Uterus (tissue), 4 donors: ENCODE results near the gene FBLN2. TPM values are rescaled to one million over a fixed set of nuclear protein-coding genes. Genes with fewer than 3 reads are reported as not detected.

Experiments used
- DNase-seq, 2 donors: peaks; one replicate each; pipeline ENCODE4 v3.0.0-alpha.2; 2019 to 2020
- H3K27ac ChIP-seq, 2 donors: fragments of 200-600 bp; sonication (generic); 1 replicate in 1 of 2; 2 replicates in 1 of 2; pipeline ENCODE4 v1.5.1; 2016 to 2018
- H3K27me3 ChIP-seq, 2 donors: fragments of 200-600 bp; sonication (generic); one replicate each; pipeline ENCODE4 v1.5.1; 2018 to 2019; ENCODE audit warnings: control low read depth in 1 of 2
- H3K36me3 ChIP-seq, 2 donors: fragments of 200-600 bp; sonication (generic); one replicate each; pipeline ENCODE4 v1.5.1; 2019; ENCODE audit warnings: control low read depth in 1 of 2
- H3K4me1 ChIP-seq, 2 donors: fragments of 200-600 bp; sonication (generic); one replicate each; pipeline ENCODE4 v1.5.1; 2018 to 2019; ENCODE audit warnings: control low read depth in 1 of 2
- H3K4me3 ChIP-seq, 2 donors: fragments of 200-600 bp; sonication (generic); 1 replicate in 1 of 2; 2 replicates in 1 of 2; pipeline ENCODE4 v1.5.1; 2018 to 2019; ENCODE audit warnings: mild to moderate bottlenecking in 1 of 2
- H3K9me3 ChIP-seq, 2 donors: fragments of 200-600 bp; sonication (generic); one replicate each; pipeline ENCODE4 v1.5.1; 2019; ENCODE audit warnings: control low read depth in 1 of 2
- POLR2A ChIP-seq, 2 donors: fragments of 450-650 bp; IDR thresholded peaks; one replicate each; pipeline ENCODE4 v1.6.1; 2016; ENCODE audit warnings: antibody characterized with exemption in 2 of 2, mild to moderate bottlenecking in 1 of 2, moderate library complexity in 1 of 2
- intact Hi-C: fragments of 100-400 bp; cut with DNase I; formaldehyde crosslinking; loops from one replicate; pipeline ENCODE4 v1.15.1; 2023; ENCODE audit warnings: low total_unique reads
- total RNA-seq, 4 donors: library from RNA; depleted of rRNA in 3 of 4; stranded (reverse); fragments of >200 nt in 3 of 4; gene quantifications; one replicate each; pipeline versions ENCODE4 v1.1.0 to v1.2.4, GENCODE V29; 2014 to 2023
- TF ChIP-seq, protein P1 (sequence below), 4 experiments: fragments of 200-600 bp in 2 of 4; fragments of 450-650 bp in 2 of 4; sonication (generic) in 2 of 4; IDR thresholded peaks; one replicate each; pipeline ENCODE4 v1.5.1; 2016 to 2019; ENCODE audit warnings: antibody characterized with exemption in 4 of 4, mild to moderate bottlenecking in 2 of 4, moderate library complexity in 1 of 4
- donor health status: DM: yes; HTN: yes; CAD: no.

FBLN2 gene
- total RNA-seq, 4 donors from 2014 or later = 39.2 to 217 (median 48.6) TPM

DNA sequence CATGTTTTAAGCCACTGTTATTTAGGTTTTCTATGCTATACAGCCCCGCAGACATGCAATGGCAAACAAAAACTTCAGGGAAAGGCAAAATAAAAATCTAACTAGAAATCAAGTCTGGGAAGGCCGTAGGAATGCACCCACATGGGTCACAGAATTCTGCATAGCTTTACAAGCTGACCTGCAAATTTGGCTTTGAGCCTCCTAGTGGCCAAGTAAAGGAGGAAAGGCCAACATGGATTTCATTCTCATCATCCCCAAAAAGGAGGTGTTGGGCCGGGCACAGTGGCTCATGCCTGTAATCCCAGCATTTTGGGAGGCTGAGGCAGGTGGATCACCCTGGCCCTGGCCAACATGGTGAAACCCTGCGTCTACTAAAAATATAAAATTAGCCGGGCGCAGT is 124.3 kb downstream of the FBLN2 start:
- H3K27me3 ChIP-seq = no peaks in the 10 kb centered on the region

DNA sequence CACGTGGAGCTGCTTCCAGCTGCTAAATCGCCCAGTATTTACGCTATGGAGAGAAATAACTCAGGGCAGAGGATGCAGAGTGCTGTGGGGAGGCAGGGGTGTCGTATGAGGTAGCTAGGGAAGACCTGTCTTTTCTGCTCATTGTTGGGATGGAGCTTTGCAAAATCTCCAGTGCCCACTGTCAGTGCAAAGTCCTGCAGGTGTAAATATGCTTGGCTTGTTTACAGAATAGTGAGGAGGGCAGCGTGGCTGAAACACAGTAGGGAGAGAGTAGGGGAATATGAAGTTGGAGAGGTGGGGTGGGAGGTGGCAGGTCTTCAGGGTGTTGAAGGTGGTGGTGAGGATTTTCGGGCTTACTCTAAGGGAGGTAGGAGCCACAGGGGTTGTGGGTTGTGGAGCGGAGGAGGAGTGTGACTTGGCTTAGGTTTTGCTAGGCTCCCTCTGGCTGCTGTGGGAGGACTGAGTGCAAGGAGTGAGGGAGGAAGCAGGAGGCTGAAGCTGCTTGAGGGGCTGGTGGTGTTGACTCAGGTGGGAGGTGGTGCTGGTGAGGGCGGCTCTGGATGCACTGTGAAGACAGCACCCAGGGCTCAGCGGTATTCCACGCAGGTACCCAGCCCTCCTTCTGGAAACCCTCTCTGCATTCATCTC is 125.7 kb downstream of the FBLN2 start:
- no peak for DNase-seq

More for the DNA sequence above, 124.3 kb downstream of the FBLN2 start:
- H3K36me3 ChIP-seq = no peaks in the 10 kb centered on the region
- H3K4me1 ChIP-seq = no peaks in the 10 kb centered on the region
- TF ChIP-seq, protein P1, sequence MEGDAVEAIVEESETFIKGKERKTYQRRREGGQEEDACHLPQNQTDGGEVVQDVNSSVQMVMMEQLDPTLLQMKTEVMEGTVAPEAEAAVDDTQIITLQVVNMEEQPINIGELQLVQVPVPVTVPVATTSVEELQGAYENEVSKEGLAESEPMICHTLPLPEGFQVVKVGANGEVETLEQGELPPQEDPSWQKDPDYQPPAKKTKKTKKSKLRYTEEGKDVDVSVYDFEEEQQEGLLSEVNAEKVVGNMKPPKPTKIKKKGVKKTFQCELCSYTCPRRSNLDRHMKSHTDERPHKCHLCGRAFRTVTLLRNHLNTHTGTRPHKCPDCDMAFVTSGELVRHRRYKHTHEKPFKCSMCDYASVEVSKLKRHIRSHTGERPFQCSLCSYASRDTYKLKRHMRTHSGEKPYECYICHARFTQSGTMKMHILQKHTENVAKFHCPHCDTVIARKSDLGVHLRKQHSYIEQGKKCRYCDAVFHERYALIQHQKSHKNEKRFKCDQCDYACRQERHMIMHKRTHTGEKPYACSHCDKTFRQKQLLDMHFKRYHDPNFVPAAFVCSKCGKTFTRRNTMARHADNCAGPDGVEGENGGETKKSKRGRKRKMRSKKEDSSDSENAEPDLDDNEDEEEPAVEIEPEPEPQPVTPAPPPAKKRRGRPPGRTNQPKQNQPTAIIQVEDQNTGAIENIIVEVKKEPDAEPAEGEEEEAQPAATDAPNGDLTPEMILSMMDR (IDR thresholded peaks at IDR 0.05) = no peak
- TF ChIP-seq POLR2A (IDR thresholded peaks at IDR 0.05) = no peak
- H3K9me3 ChIP-seq = no peaks in the 10 kb centered on the region
- no peak for DNase-seq
- intact Hi-C loops = loop anchor here (5.0 kb wide), 1 partner anchor 584 kb away; no protein-coding TSS in a partner anchor
- no peak overlapping the region for H3K4me3 ChIP-seq
- no peak overlapping the region for H3K27ac ChIP-seq

DNA sequence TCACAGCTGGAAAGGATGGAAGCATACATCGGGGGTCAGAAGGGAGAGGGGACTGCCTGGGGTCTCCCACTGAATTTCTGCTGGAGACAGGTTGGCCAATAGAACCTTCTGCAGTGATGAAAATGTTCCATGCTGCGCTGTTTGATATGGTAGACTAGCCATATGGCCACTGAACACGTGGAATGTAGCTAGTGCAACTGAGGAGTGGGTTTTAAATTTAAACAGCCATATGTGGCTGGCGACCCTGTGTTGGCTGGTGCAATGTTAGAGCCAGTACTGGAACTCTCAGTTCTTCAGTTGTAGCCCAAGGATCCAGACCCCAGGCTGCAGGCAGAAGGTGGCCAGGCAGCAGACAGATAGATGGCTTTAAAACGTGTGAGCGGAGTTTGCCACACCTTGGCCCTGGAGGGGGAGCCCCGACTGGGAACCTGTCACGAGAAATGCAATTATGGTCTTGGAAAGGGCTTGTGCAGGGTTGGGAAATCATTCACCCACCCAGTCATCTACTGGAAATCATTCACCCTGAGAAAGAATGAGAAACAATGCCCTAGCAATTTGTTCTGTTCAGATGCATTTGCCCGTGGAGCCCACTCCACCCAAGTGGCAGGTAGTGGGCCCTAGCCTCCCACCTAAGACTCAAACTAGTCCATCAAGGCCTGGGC is 127.6 kb downstream of the FBLN2 start:
- Histone ChIP-seq H3K36me3 (no peaks in the 10 kb centered on the region), H3K4me1 (no peaks in the 10 kb centered on the region), H3K27ac (no peak overlapping the region), H3K27me3 (no peaks in the 10 kb centered on the region), H3K9me3 (no peaks in the 10 kb centered on the region), H3K4me3 (no peak overlapping the region)
- intact Hi-C loops = no loop called here
- no peak for TF ChIP-seq POLR2A (IDR thresholded peaks at IDR 0.05)
- TF ChIP-seq, protein P1 (IDR thresholded peaks at IDR 0.05) = no peak
- DNase-seq = no peak

More for the DNA sequence above, 125.7 kb downstream of the FBLN2 start:
- Histone ChIP-seq H3K9me3 (no peaks in the 10 kb centered on the region), H3K27me3 (no peaks in the 10 kb centered on the region), H3K4me3 (no peak overlapping the region), H3K36me3 (no peaks in the 10 kb centered on the region), H3K4me1 (no peaks in the 10 kb centered on the region), H3K27ac (no peak overlapping the region)
- TF ChIP-seq, protein P1 (IDR thresholded peaks at IDR 0.05) = no peak
- no peak for TF ChIP-seq POLR2A (IDR thresholded peaks at IDR 0.05)
- intact Hi-C loops = loop anchor here (5.0 kb wide), 1 partner anchor 583 kb away; no protein-coding TSS in a partner anchor

DNA sequence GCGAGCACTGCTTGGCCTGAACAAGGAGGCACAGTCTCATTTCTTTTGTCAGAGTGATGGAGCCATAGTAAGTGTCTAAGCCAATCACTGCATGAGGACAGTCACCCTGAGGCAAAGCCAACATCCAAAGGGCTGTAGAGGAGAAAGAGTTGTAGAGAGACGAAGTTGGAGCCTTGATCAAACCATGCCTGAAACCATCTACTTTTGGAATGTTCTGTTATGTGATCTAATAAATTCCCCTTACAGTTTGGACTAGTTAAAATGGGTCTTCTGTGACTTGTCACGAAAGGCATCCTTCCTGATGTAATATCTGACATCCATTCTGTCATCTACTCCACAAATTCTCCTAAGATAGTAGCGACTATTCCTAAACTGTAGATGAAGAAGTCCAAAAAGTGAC is 128.3 kb downstream of the FBLN2 start:
- DNase-seq = no peak
- intact Hi-C loops = no loop called here
- H3K9me3 ChIP-seq = no peaks in the 10 kb centered on the region
- H3K36me3 ChIP-seq = no peaks in the 10 kb centered on the region
- no peaks in the 10 kb centered on the region for H3K27me3 ChIP-seq
- no peaks in the 10 kb centered on the region for H3K4me1 ChIP-seq
- no peak overlapping the region for H3K27ac ChIP-seq
- no peak overlapping the region for H3K4me3 ChIP-seq
- TF ChIP-seq, protein P1 (IDR thresholded peaks at IDR 0.05) = no peak
- no peak for TF ChIP-seq POLR2A (IDR thresholded peaks at IDR 0.05)

DNA sequence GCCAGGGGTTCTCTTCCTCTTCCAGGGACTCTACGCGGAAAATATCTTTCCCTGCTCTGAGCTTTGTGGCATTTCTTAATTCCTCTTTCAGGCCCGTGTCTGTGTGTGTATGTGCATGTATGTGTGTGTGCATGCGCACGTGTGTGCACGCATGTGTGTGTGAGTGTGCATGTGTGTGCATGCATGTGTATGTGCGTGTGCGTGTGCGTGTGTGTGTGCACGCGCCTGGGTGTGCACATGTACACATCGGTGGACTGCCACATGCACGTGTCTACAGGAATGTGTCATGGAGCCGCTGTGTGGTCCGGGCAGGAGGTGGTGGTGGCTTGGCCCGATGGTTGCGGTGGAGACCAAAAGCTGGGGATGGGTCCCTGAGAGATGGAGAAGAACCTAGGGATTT is 133.0 kb downstream of the FBLN2 start:
- no peaks in the 10 kb centered on the region for H3K36me3 ChIP-seq
- DNase-seq = no peak
- H3K27ac ChIP-seq = no peak overlapping the region
- H3K4me1 ChIP-seq = no peaks in the 10 kb centered on the region
- H3K4me3 ChIP-seq = no peak overlapping the region
- intact Hi-C loops = no loop called here
- H3K9me3 ChIP-seq = no peaks in the 10 kb centered on the region
- TF ChIP-seq POLR2A (IDR thresholded peaks at IDR 0.05) = no peak
- TF ChIP-seq, protein P1 (IDR thresholded peaks at IDR 0.05) = no peak
- H3K27me3 ChIP-seq = no peaks in the 10 kb centered on the region
